Left ventricle myocardium inferior (tissue), 1 donor: ENCODE measurements around the gene RASA3. TPM values are rescaled to one million over a fixed set of nuclear protein-coding genes. Genes with fewer than 3 reads are reported as not detected.
A peak's percentile ranks its signal among the peaks of the same experiment; 100 is the strongest.

Experiments
- DNase-seq: peaks from one replicate; pipeline ENCODE4 v3.0.0-alpha.2; 2020
- H3K27ac ChIP-seq: fragments of 200-600 bp; replicated peaks from 2 replicates; pipeline ENCODE4 v1.8.0; 2021
- H3K27me3 ChIP-seq: fragments of 200-600 bp; 2 replicates; pipeline ENCODE4 v1.8.0; 2021; ENCODE audit warnings: low read depth
- H3K36me3 ChIP-seq: fragments of 200-600 bp; 2 replicates; pipeline ENCODE4 v1.8.0; 2021
- H3K4me1 ChIP-seq: fragments of 200-600 bp; 2 replicates; pipeline ENCODE4 v1.8.0; 2021
- H3K4me3 ChIP-seq: fragments of 200-600 bp; 2 replicates; pipeline ENCODE4 v1.8.0; 2021; ENCODE audit warnings: mild to moderate bottlenecking, moderate library complexity
- H3K9me3 ChIP-seq: fragments of 200-600 bp; replicated peaks from 2 replicates; pipeline ENCODE4 v1.8.0; 2021
- intact Hi-C: fragments of 100-400 bp; cut with micrococcal nuclease; formaldehyde crosslinking; loops from one replicate; pipeline ENCODE4 v1.11.0; 2022
- total RNA-seq: library from RNA; stranded (reverse); fragmentation: NEBNext Ultra II Directional; extraction: Animal tissue kit (Norgen Biotek cat#: 25700); gene quantifications from one replicate; pipeline ENCODE4 v1.2.1, GENCODE V29; 2021
- TF ChIP-seq, protein P1 (sequence below): fragments of 200-600 bp; IDR thresholded peaks from 2 replicates; pipeline ENCODE4 v1.8.0; 2021; ENCODE audit warnings: antibody characterized with exemption, mild to moderate bottlenecking, borderline replicate concordance
- donor health status: DM: no; HTN: yes; CAD: no; lungs with severe emphysema.

Gene RASA3
- total RNA-seq, 1 donor from 2014 or later = 9.5 TPM

DNA sequence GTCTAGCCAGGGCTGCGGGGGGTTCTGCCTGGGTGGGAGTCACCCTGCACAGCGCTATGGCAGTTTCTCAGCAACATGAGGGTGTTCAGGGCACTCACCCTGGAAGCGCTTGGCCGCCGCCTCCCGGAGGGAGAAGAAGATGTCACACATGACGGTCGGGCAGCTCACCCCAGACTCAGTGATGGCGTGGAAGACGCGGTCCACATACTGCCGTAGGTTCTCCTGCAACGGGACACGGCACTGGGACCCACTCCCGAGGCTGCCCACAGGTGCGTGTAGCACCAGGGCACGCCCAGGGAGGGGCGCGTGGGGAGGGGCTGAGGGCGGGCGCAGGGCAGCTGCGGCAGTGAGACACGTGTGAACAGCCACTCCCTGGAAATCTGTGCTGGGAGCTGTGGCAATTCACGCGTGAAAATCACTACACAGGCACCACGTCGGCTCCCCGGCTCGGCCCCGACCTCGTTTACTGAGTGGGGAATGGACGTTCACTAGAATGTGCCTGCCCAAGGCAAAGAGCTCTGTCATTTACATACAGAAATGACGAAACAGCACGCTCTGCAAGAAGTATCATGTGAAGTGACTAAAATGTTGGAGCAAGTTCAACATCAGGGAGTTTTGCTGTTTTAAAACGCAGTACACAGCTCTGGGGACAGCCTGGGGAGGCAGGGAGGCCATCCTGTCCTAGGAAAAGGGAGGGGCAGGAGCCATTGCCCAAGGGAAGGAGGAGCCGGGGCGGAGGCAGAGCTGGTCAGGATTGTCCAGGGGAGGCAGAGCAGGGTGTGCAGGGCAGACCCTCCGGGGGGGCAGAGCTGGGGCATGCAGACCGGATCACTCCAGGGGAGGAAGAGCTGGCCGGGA, 117.1 kb downstream of the RASA3 start:
- no peak overlapping the region for H3K4me3 ChIP-seq
- intact Hi-C loops = no loop called here
- peak overlapping the region; percentile 37 for H3K27ac ChIP-seq
- no peaks in the 10 kb centered on the region for H3K27me3 ChIP-seq
- peaks cover 60% of the 10 kb centered on the region for H3K36me3 ChIP-seq
- no peaks in the 10 kb centered on the region for H3K4me1 ChIP-seq
- no peaks in the 10 kb centered on the region for H3K9me3 ChIP-seq
- no peak for DNase-seq
- TF ChIP-seq, protein P1, sequence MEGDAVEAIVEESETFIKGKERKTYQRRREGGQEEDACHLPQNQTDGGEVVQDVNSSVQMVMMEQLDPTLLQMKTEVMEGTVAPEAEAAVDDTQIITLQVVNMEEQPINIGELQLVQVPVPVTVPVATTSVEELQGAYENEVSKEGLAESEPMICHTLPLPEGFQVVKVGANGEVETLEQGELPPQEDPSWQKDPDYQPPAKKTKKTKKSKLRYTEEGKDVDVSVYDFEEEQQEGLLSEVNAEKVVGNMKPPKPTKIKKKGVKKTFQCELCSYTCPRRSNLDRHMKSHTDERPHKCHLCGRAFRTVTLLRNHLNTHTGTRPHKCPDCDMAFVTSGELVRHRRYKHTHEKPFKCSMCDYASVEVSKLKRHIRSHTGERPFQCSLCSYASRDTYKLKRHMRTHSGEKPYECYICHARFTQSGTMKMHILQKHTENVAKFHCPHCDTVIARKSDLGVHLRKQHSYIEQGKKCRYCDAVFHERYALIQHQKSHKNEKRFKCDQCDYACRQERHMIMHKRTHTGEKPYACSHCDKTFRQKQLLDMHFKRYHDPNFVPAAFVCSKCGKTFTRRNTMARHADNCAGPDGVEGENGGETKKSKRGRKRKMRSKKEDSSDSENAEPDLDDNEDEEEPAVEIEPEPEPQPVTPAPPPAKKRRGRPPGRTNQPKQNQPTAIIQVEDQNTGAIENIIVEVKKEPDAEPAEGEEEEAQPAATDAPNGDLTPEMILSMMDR = no peak

DNA sequence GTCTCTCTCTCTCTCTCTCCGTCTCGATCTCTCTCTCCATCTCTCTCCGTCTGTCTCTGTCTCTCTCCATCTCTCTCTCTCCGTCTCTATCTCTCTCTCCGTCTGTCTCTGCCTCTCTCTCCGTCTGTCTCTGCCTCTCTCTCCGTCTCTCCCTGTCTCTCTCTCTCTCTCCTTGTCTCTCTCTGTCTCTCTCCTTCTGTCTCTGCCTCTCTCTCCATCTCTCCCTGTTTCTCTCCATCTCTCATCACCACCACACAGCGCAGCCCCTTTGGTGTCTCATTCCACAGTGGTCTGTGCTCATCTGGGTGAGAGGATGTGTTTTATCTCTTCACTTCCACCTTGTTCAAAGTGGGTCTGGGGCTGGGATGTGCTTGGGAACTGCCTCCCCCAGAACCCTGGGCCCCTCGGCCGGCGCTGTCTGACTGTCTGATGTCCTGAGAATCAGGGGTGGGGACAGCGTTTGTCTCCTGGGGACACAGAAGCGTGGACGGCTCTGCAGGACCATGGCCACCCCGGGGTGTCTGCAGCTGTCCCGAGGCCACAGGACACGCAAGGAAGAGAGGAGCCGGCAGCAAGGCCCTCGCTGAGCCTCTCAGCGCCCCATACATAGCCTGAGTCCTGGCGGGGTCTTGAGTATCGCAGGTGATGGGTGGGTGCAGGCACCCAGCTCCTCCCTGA, 118.3 kb downstream of the RASA3 start:
- H3K27me3 ChIP-seq = no peaks in the 10 kb centered on the region
- TF ChIP-seq, protein P1 = no peak
- no peak for DNase-seq
- H3K9me3 ChIP-seq = no peaks in the 10 kb centered on the region
- intact Hi-C loops = no loop called here
- H3K4me1 ChIP-seq = no peaks in the 10 kb centered on the region
- no peak overlapping the region for H3K27ac ChIP-seq
- no peak overlapping the region for H3K4me3 ChIP-seq
- peaks cover 71% of the 10 kb centered on the region for H3K36me3 ChIP-seq

DNA sequence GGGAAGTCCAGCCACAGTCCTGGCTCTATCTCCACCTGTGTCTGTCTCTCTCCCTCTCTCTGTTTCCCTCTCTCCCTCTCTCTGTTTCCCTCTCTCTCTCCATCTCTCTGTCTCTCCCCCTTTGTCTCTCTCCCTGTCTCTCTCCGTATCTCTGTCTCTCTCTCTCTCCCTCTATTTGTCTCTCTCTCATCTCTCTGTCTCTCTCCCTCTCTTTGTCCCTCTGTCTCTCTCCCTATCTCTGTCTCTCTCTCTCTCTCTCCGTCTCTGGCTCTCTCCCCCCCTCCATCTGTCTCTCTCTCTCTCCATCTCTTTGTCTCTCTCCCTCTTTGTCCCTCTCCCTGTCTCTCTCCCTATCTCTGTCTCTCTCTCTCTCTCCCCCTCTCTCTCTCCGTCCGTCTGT, 119.1 kb downstream of the RASA3 start:
- intact Hi-C loops = no loop called here
- Histone ChIP-seq H3K9me3 (no peaks in the 10 kb centered on the region), H3K4me1 (no peaks in the 10 kb centered on the region), H3K27me3 (no peaks in the 10 kb centered on the region), H3K36me3 (peaks cover 68% of the 10 kb centered on the region), H3K27ac (no peak overlapping the region), H3K4me3 (no peak overlapping the region)
- no peak for DNase-seq
- TF ChIP-seq, protein P1 = no peak

DNA sequence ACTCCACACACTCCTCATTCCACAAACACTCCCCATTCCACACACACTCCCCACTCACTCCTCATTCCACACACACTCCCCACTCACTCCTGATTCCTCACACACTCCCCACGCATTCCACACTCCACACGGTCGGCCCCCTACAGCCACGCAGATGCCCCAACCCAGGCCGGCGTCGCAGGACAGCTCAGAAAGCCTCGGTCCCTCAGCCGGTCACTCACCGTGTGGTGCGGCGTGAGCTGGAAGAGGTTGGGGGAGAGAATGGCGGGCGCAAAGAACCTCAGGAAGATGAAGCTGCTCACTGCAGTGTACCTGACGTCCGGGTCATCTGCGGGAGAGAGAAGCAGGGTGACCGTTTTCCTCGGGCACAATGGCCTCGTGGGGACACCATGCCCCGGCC, 119.5 kb downstream of the RASA3 start:
- Histone ChIP-seq H3K4me1 (no peaks in the 10 kb centered on the region), H3K36me3 (peaks cover 64% of the 10 kb centered on the region), H3K27me3 (no peaks in the 10 kb centered on the region), H3K4me3 (no peak overlapping the region), H3K9me3 (no peaks in the 10 kb centered on the region), H3K27ac (no peak overlapping the region)
- intact Hi-C loops = no loop called here
- DNase-seq = no peak
- TF ChIP-seq, protein P1 = no peak

DNA sequence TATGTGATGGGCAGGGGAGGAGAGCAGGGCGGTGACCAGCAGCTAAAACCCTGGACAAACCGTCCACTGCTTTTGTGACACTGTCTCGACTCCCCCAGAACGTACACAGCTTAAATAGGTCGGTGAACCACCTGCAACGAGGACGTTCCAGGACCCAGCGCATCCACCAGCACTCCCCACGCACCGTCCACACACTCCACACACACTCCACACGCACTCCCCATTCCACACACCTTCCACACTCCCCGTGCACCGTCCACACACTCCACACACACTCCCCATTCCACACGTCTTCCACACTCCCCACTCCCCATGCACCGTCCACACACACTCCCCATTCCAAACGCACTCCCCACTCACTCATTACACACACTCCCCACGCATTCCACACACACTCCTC, 120.3 kb downstream of the RASA3 start:
- no peak for DNase-seq
- H3K9me3 ChIP-seq = no peaks in the 10 kb centered on the region
- H3K4me1 ChIP-seq = no peaks in the 10 kb centered on the region
- no peaks in the 10 kb centered on the region for H3K27me3 ChIP-seq
- no peak overlapping the region for H3K27ac ChIP-seq
- H3K4me3 ChIP-seq = no peak overlapping the region
- intact Hi-C loops = no loop called here
- peaks cover 57% of the 10 kb centered on the region for H3K36me3 ChIP-seq
- TF ChIP-seq, protein P1 = no peak
